H9 (cell line): ENCODE data around the gene HYI. TPM values are rescaled to one million over a fixed set of nuclear protein-coding genes. Genes with fewer than 3 reads are reported as not detected.

Experiments used
- DNase-seq: peaks from one replicate; pipeline ENCODE4 v3.0.0-alpha.2; 2017
- H2AFZ ChIP-seq: one replicate; pipeline ENCODE4 v1.6.1; 2013; ENCODE audit warnings: mild to moderate bottlenecking, low read length, control low read depth, moderate library complexity
- H2AK5ac ChIP-seq: 2 replicates; pipeline ENCODE4 v1.6.1; 2013; ENCODE audit warnings: low read length, control low read depth, mixed read lengths; ENCODE audit not compliant: insufficient read length
- H2BK120ac ChIP-seq: one replicate; pipeline ENCODE4 v1.6.1; 2013; ENCODE audit warnings: low read depth, mild to moderate bottlenecking, low read length, control low read depth, inconsistent platforms; ENCODE audit not compliant: poor library complexity, severe bottlenecking
- H2BK12ac ChIP-seq: 2 replicates; pipeline ENCODE4 v1.6.1; 2013; ENCODE audit warnings: low read length, control low read depth, mixed read lengths, low read depth; ENCODE audit not compliant: insufficient read length
- H2BK15ac ChIP-seq: 2 replicates; pipeline ENCODE4 v1.6.1; 2013; ENCODE audit warnings: low read depth, low read length, control low read depth
- H2BK20ac ChIP-seq: one replicate; pipeline ENCODE4 v1.6.1; 2013; ENCODE audit warnings: low read depth, mild to moderate bottlenecking, low read length, control low read depth, inconsistent platforms; ENCODE audit not compliant: poor library complexity, severe bottlenecking
- H2BK5ac ChIP-seq: 2 replicates; pipeline ENCODE4 v1.6.1; 2013; ENCODE audit warnings: low read length, control low read depth, mixed read lengths; ENCODE audit not compliant: insufficient read length
- H3K14ac ChIP-seq: 2 replicates; pipeline ENCODE4 v1.6.1; 2013; ENCODE audit warnings: low read length, control low read depth; ENCODE audit not compliant: insufficient read depth
- H3K18ac ChIP-seq: 2 replicates; pipeline ENCODE4 v1.6.1; 2013; ENCODE audit warnings: low read depth, mild to moderate bottlenecking, mixed read lengths, low read length, control low read depth; ENCODE audit not compliant: insufficient read length
- H3K23ac ChIP-seq: 2 replicates; pipeline ENCODE4 v1.6.1; 2013; ENCODE audit warnings: low read length, control low read depth, mixed read lengths, low read depth; ENCODE audit not compliant: insufficient read length
- H3K23me2 ChIP-seq: 2 replicates; pipeline ENCODE4 v1.6.1; 2013; ENCODE audit warnings: low read depth, mild to moderate bottlenecking, mixed read lengths, low read length, control low read depth; ENCODE audit not compliant: insufficient read length, poor library complexity, severe bottlenecking
- H3K27ac ChIP-seq: 2 replicates; pipeline ENCODE4 v1.5.1; 2013; ENCODE audit warnings: low read length, control low read depth, mixed read lengths, low read depth; ENCODE audit not compliant: insufficient read length
- H3K27me3 ChIP-seq: 2 replicates; pipeline ENCODE4 v1.6.1; 2013; ENCODE audit warnings: low read length, control low read depth, inconsistent platforms; ENCODE audit not compliant: insufficient read depth
- H3K4ac ChIP-seq: 2 replicates; pipeline ENCODE4 v1.6.1; 2013; ENCODE audit warnings: low read depth, mild to moderate bottlenecking, control low read depth, inconsistent platforms, low read length, moderate library complexity
- H3K4me1 ChIP-seq: 2 replicates; pipeline ENCODE4 v1.6.1; 2013; ENCODE audit warnings: low read length, control low read depth, inconsistent platforms; ENCODE audit not compliant: insufficient read depth
- H3K4me2 ChIP-seq: 2 replicates; pipeline ENCODE4 v1.6.1; 2013; ENCODE audit warnings: low read length, control low read depth, mixed read lengths; ENCODE audit not compliant: insufficient read length, insufficient read depth
- H3K56ac ChIP-seq: 2 replicates; pipeline ENCODE4 v1.6.1; 2013; ENCODE audit warnings: low read depth, mild to moderate bottlenecking, mixed read lengths, low read length, control low read depth; ENCODE audit not compliant: insufficient read length
- H3K79me1 ChIP-seq: 2 replicates; pipeline ENCODE4 v1.6.1; 2013; ENCODE audit warnings: low read depth, mild to moderate bottlenecking, moderate library complexity, low read length, control low read depth, inconsistent platforms; ENCODE audit not compliant: insufficient read depth, poor library complexity, severe bottlenecking
- H3K79me2 ChIP-seq: 2 replicates; pipeline ENCODE4 v1.6.1; 2013; ENCODE audit warnings: low read length, control low read depth, inconsistent platforms; ENCODE audit not compliant: insufficient read depth
- H3K9ac ChIP-seq: 2 replicates; pipeline ENCODE4 v1.6.1; 2013; ENCODE audit warnings: low read length, control low read depth, mixed read lengths; ENCODE audit not compliant: insufficient read length; ENCODE audit errors: extremely low read depth
- H3K9me3 ChIP-seq: one replicate; pipeline ENCODE4 v1.6.1; 2013; ENCODE audit warnings: low read depth, low read length, inconsistent platforms; ENCODE audit not compliant: control insufficient read depth
- H3T11ph ChIP-seq: one replicate; pipeline ENCODE4 v1.6.1; 2013; ENCODE audit warnings: mild to moderate bottlenecking, low read length, control low read depth, inconsistent platforms
- H4K20me1 ChIP-seq: one replicate; pipeline ENCODE4 v1.6.1; 2013; ENCODE audit not compliant: control insufficient read depth, insufficient read length, insufficient read depth
- H4K5ac ChIP-seq: 2 replicates; pipeline ENCODE4 v1.6.1; 2013; ENCODE audit warnings: low read depth, mild to moderate bottlenecking, mixed read lengths, low read length, control low read depth; ENCODE audit not compliant: insufficient read length
- H4K8ac ChIP-seq: replicated peaks from 2 replicates; pipeline ENCODE4 v1.6.1; 2013; ENCODE audit warnings: low read length, control low read depth, mixed read lengths, low read depth; ENCODE audit not compliant: insufficient read length
- H4K91ac ChIP-seq: 2 replicates; pipeline ENCODE4 v1.6.1; 2013; ENCODE audit warnings: low read depth, mild to moderate bottlenecking, moderate library complexity, mixed read lengths, low read length, control low read depth; ENCODE audit not compliant: insufficient read length
- H3K27ac Mint-ChIP-seq, 3 experiments: 2 replicates in 2 of 3; 3 replicates in 1 of 3; pipeline ENCODE4 v1.8.0; 2020 to 2021; ENCODE audit warnings: mixed read lengths in 3 of 3, mild to moderate bottlenecking in 1 of 3, moderate library complexity in 1 of 3
- H3K27me3 Mint-ChIP-seq: 2 replicates; pipeline ENCODE4 v1.8.0; 2021; ENCODE audit warnings: low read depth, mild to moderate bottlenecking, moderate library complexity, mixed read lengths
- H3K36me3 Mint-ChIP-seq, 3 experiments: 2 replicates in 2 of 3; 3 replicates in 1 of 3; pipeline ENCODE4 v1.8.0; 2020 to 2021; ENCODE audit warnings: low read depth in 3 of 3, mixed read lengths in 3 of 3; ENCODE audit not compliant: insufficient read depth in 1 of 3
- H3K4me1 Mint-ChIP-seq, 2 experiments: 2 replicates each; pipeline ENCODE4 v1.8.0; 2020; ENCODE audit warnings: mixed read lengths in 2 of 2
- H3K4me3 Mint-ChIP-seq, 2 experiments: 2 replicates in 1 of 2; 3 replicates in 1 of 2; pipeline ENCODE4 v1.8.0; 2020 to 2021; ENCODE audit warnings: mild to moderate bottlenecking in 2 of 2, mixed read lengths in 2 of 2, moderate library complexity in 1 of 2
- H3K9me3 Mint-ChIP-seq, 2 experiments: 2 replicates in 1 of 2; 3 replicates in 1 of 2; pipeline ENCODE4 v1.8.0; 2020; ENCODE audit warnings: mild to moderate bottlenecking in 2 of 2, mixed read lengths in 2 of 2, moderate library complexity in 1 of 2
- CTCF ChIP-seq: fragments of 200-600 bp; sonication (generic); conservative IDR thresholded peaks from 3 replicates; pipeline ENCODE4 v1.8.0; 2021; ENCODE audit warnings: antibody characterized with exemption, mild to moderate bottlenecking
- WGBS: extraction: QIAGEN DNeasy Blood & Tissue Kit; methylation state at CpG from one replicate; pipeline ENCODE4 v1.1.7; 2013; ENCODE audit warnings: missing lambda C conversion rate, low lambda C conversion rate, mixed read lengths; ENCODE audit not compliant: insufficient read length; ENCODE audit errors: extremely low coverage; 5-methylcytosine and 5-hydroxymethylcytosine counted together
- total RNA-seq: library from RNA; stranded (reverse); gene quantifications from 2 replicates; pipeline ENCODE4 v1.2.1, GENCODE V29; 2021

Gene HYI
- total RNA-seq, 1 experiment from 2014 or later = 16.1 TPM

GRCh38 chr1:43488165-43488564 lies 34.4 kb upstream of the HYI start:
- Histone ChIP-seq H3K9me3 (peaks cover 4% of the 10 kb centered on the region), H3T11ph (no peak overlapping the region), H2BK120ac (no peak overlapping the region), H3K79me1 (no peaks in the 10 kb centered on the region), H3K23ac (no peak overlapping the region), H4K8ac (no peak overlapping the region), H3K27ac (no peak overlapping the region), H4K5ac (no peak overlapping the region), H3K27me3 (no peaks in the 10 kb centered on the region), H2BK15ac (no peak overlapping the region), H2BK5ac (no peak overlapping the region), H3K56ac (no peak overlapping the region), H3K18ac (no peak overlapping the region), H3K4ac (no peak overlapping the region), H3K79me2 (no peaks in the 10 kb centered on the region), H2BK20ac (no peak overlapping the region), H2BK12ac (no peak overlapping the region), H3K4me2 (no peak overlapping the region), H4K20me1 (no peaks in the 10 kb centered on the region), H4K91ac (no peak overlapping the region), H2AFZ (no peak overlapping the region), H3K23me2 (no peaks in the 10 kb centered on the region), H3K9ac (no peak overlapping the region), H3K4me1 (no peaks in the 10 kb centered on the region), H2AK5ac (no peak overlapping the region), H3K14ac (no peak overlapping the region)
- Mint-ChIP-seq H3K4me3 (no peak overlapping the region), H3K27ac (no peak overlapping the region), H3K36me3 (peaks cover 3 to 18% (median 6%) of the 10 kb centered on the region in 3 experiments; a peak in 6 of 7 replicates), H3K4me1 (no peaks in the 10 kb centered on the region), H3K9me3 (peaks cover 22 to 28% of the 10 kb centered on the region in 2 experiments), H3K27me3 (no peaks in the 10 kb centered on the region; the same call in 1 of the 2 replicates)
- TF ChIP-seq CTCF = no peak
- DNase-seq = no peak
- no CpG with 5 or more reads among the region's 1 CpG for WGBS
